WTC11 (cell line): ENCODE measurements around the gene LRRC40. TPM values are rescaled to one million over a fixed set of nuclear protein-coding genes. Genes with fewer than 3 reads are reported as not detected.

Experiments used
- ATAC-seq: fragments of 200-7000 bp; cut with Tn5 transposase; 2 replicates; pipeline ENCODE4 v1.10.0; 2021; ENCODE audit warnings: mild to moderate bottlenecking, moderate library complexity
- CTCF ChIA-PET: fragments of 300-600 bp; sonication (Branson Sonifier 250); formaldehyde crosslinking; loops from one replicate; lab custom pipeline; 2021; ENCODE audit warnings: antibody characterized with exemption; lab: Charles Lee
- POLR2A ChIA-PET: fragments of 350-600 bp; sonication (Branson Sonifier 250); formaldehyde crosslinking; loops from one replicate; lab custom pipeline; 2021; ENCODE audit warnings: antibody characterized with exemption; lab: Charles Lee
- DNase-seq: peaks from one replicate; pipeline ENCODE4 v3.0.0; 2021; ENCODE audit warnings: low spot score
- H3K27ac Mint-ChIP-seq: 2 replicates; pipeline ENCODE4 v1.8.0; 2021; ENCODE audit warnings: mixed read lengths
- H3K27me3 Mint-ChIP-seq: 2 replicates; pipeline ENCODE4 v1.8.0; 2021; ENCODE audit warnings: low read depth, mild to moderate bottlenecking, moderate library complexity, mixed read lengths
- H3K36me3 Mint-ChIP-seq: 2 replicates; pipeline ENCODE4 v1.8.0; 2021; ENCODE audit warnings: mixed read lengths
- H3K4me1 Mint-ChIP-seq: 2 replicates; pipeline ENCODE4 v1.8.0; 2022; ENCODE audit warnings: mixed read lengths
- H3K4me3 Mint-ChIP-seq: 2 replicates; pipeline ENCODE4 v1.8.0; 2021; ENCODE audit warnings: mild to moderate bottlenecking, moderate library complexity, mixed read lengths
- H3K9me3 Mint-ChIP-seq: 2 replicates; pipeline ENCODE4 v1.8.0; 2021; ENCODE audit warnings: mixed read lengths
- CTCF ChIP-seq: fragments of 200-600 bp; IDR thresholded peaks from 2 replicates; pipeline ENCODE4 v1.8.0; 2022; ENCODE audit warnings: antibody characterized with exemption
- E2F5 ChIP-seq: sonication (generic); formaldehyde crosslinking; IDR thresholded peaks from 2 replicates; pipeline ENCODE4 v1.8.1; 2022; ENCODE audit warnings: mild to moderate bottlenecking, moderate library complexity, missing genetic modification reagents
- ETV6 ChIP-seq: sonication (generic); formaldehyde crosslinking; IDR thresholded peaks from 2 replicates; pipeline ENCODE4 v1.8.1; 2022; ENCODE audit warnings: mild to moderate bottlenecking, missing genetic modification reagents
- GTF2I ChIP-seq: fragments of 250-450 bp; sonication (Bioruptor Pico); conservative IDR thresholded peaks from 2 replicates; pipeline ENCODE4 v1.4.0; 2021; ENCODE audit warnings: mild to moderate bottlenecking
- HMGA2 ChIP-seq: fragments of 250-450 bp; sonication (Bioruptor Pico); IDR thresholded peaks from 2 replicates; pipeline ENCODE4 v1.4.0; 2021; ENCODE audit warnings: mild to moderate bottlenecking, moderate library complexity
- IRF1 ChIP-seq: sonication (generic); formaldehyde crosslinking; IDR thresholded peaks from 2 replicates; pipeline ENCODE4 v1.8.0; 2023; ENCODE audit warnings: missing genetic modification reagents
- JUN ChIP-seq: sonication (generic); formaldehyde crosslinking; IDR thresholded peaks from 2 replicates; pipeline ENCODE4 v1.8.0; 2023; ENCODE audit warnings: mild to moderate bottlenecking, missing genetic modification reagents
- RELA ChIP-seq: sonication (generic); formaldehyde crosslinking; IDR thresholded peaks from 2 replicates; pipeline ENCODE4 v1.8.1; 2022; ENCODE audit warnings: missing genetic modification reagents, mild to moderate bottlenecking, borderline replicate concordance
- SMAD3 ChIP-seq: sonication (generic); formaldehyde crosslinking; IDR thresholded peaks from 2 replicates; pipeline ENCODE4 v1.8.0; 2022; ENCODE audit warnings: missing genetic modification reagents, mild to moderate bottlenecking, borderline replicate concordance
- TP53 ChIP-seq: sonication (generic); formaldehyde crosslinking; IDR thresholded peaks from 2 replicates; pipeline ENCODE4 v1.8.1; 2023; ENCODE audit warnings: mild to moderate bottlenecking, missing genetic modification reagents
- ZNF219 ChIP-seq: sonication (generic); formaldehyde crosslinking; IDR thresholded peaks from 2 replicates; pipeline ENCODE4 v1.8.0; 2023; ENCODE audit warnings: missing genetic modification reagents, mild to moderate bottlenecking, borderline replicate concordance
- ZNF232 ChIP-seq: sonication (generic); formaldehyde crosslinking; IDR thresholded peaks from 2 replicates; pipeline ENCODE4 v1.8.0; 2022; ENCODE audit warnings: mild to moderate bottlenecking, missing genetic modification reagents
- ZNF317 ChIP-seq: sonication (generic); formaldehyde crosslinking; IDR thresholded peaks from 2 replicates; pipeline ENCODE4 v1.8.1; 2023; ENCODE audit warnings: low read depth, mild to moderate bottlenecking, moderate library complexity, missing genetic modification reagents, borderline replicate concordance
- ZNF416 ChIP-seq: fragments of 250-450 bp; sonication (Bioruptor Pico); IDR thresholded peaks from 2 replicates; pipeline ENCODE4 v1.9.0; 2021; ENCODE audit warnings: mild to moderate bottlenecking, inconsistent platforms
- ZNF423 ChIP-seq: fragments of 250-450 bp; sonication (Bioruptor Pico); IDR thresholded peaks from 2 replicates; pipeline ENCODE4 v2.1.2; 2022; ENCODE audit warnings: mild to moderate bottlenecking, moderate library complexity
- ZNF671 ChIP-seq: fragments of 250-450 bp; sonication (Bioruptor Pico); IDR thresholded peaks from 2 replicates; pipeline ENCODE4 v1.8.0; 2021; ENCODE audit warnings: mild to moderate bottlenecking
- ZSCAN18 ChIP-seq: fragments of 250-450 bp; sonication (Bioruptor Pico); IDR thresholded peaks from 2 replicates; pipeline ENCODE4 v2.1.2; 2022; ENCODE audit warnings: mild to moderate bottlenecking, moderate library complexity
- total RNA-seq: library from RNA; stranded (reverse); gene quantifications from 3 replicates; pipeline ENCODE4 v1.2.3, GENCODE V29; 2021

Gene LRRC40
- total RNA-seq, 1 experiment from 2014 or later: 26.7 TPM

- TF ChIP-seq CTCF: no peak
- TF ChIP-seq ZNF219 (CRISPR knock-in tag): no peak
- no peak for TF ChIP-seq GTF2I (CRISPR knock-in tag)
- TF ChIP-seq HMGA2: no peak
- TF ChIP-seq E2F5 (CRISPR knock-in tag): no peak
- no peak for TF ChIP-seq TP53 (CRISPR knock-in tag)
- no peak for TF ChIP-seq ZNF671 (CRISPR knock-in tag)
- TF ChIP-seq JUN (CRISPR knock-in tag): no peak
- no peak for TF ChIP-seq ETV6 (CRISPR knock-in tag)
These were observed 29.4 kb upstream of the LRRC40 start (continued) for GRCh38 chr1:70234733-70235132.

GRCh38 chr1:70231475-70231874 is 26.1 kb upstream of the LRRC40 start:
- ATAC-seq: no peak
- Mint-ChIP-seq H3K27me3 (no peaks in the 10 kb centered on the region), H3K4me1 (peaks cover 9% of the 10 kb centered on the region; the same call in 1 of the 2 replicates), H3K9me3 (no peaks in the 10 kb centered on the region), H3K36me3 (peaks cover 79% of the 10 kb centered on the region), H3K27ac (no peak overlapping the region), H3K4me3 (no peak overlapping the region)
- TF ChIP-seq SMAD3 (no peak), ZNF232 (CRISPR knock-in tag) (no peak), ZNF416 (CRISPR knock-in tag) (no peak), ZNF423 (CRISPR knock-in tag) (no peak), IRF1 (CRISPR knock-in tag) (no peak), ZNF317 (CRISPR knock-in tag) (no peak), RELA (no peak), CTCF (no peak)
- POLR2A ChIA-PET: no interaction called here
- CTCF ChIA-PET: no interaction called here
- DNase-seq: no peak

- Mint-ChIP-seq H3K4me1 (peaks cover 22% of the 10 kb centered on the region), H3K9me3 (no peaks in the 10 kb centered on the region), H3K36me3 (peaks cover 64% of the 10 kb centered on the region), H3K27me3 (no peaks in the 10 kb centered on the region), H3K27ac (no peak overlapping the region), H3K4me3 (no peak overlapping the region)
- POLR2A ChIA-PET: no interaction called here
- CTCF ChIA-PET: no interaction called here
- DNase-seq: no peak
- no peak for ATAC-seq
- no peak for TF ChIP-seq ZSCAN18 (CRISPR knock-in tag)
These were observed 23.3 kb upstream of the LRRC40 start for GRCh38 chr1:70228670-70229069.
